ENCODE results near the gene MORC2.

MORC2 gene

GRCh38 chr22:30994960-30995359, 26.4 kb upstream of the MORC2 start:
- Histone ChIP-seq H3K27me3 (no peaks in the 10 kb centered on the region), H3K36me3 (no peaks in the 10 kb centered on the region), H3K4me3 (ENCODE audit: low read depth, low read length) (no peak overlapping the region), H3K4me1 (no peaks in the 10 kb centered on the region), H3K9me3 (no peaks in the 10 kb centered on the region)
- no peak for DNase-seq
- no peak for TF ChIP-seq CTCF (IDR thresholded peaks at IDR 0.05; ENCODE audit: low read depth, low read length)

DNA sequence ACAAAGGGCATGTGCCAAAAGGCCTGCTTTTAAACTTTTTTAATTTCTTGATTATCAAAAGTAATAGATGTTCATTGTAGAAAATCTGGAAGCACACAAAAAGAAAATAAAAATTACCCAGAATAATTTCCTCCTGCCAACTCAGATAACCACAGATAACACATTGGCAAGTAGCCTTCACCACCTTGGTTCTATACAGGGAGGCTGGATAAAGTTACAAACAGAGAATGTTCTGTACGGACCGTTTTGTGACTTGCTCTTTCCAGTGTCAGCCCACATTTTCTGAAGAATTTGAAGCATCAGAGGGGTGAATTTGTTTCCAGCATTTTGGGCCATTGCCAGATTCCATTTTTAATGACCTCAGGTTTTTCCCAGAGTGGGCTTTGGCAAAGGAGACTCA, 24.0 kb upstream of the MORC2 start:
- no peak for DNase-seq
- H3K9me3 ChIP-seq, result no peaks in the 10 kb centered on the region
- H3K4me1 ChIP-seq, result no peaks in the 10 kb centered on the region
- no peaks in the 10 kb centered on the region for H3K27me3 ChIP-seq
- no peaks in the 10 kb centered on the region for H3K36me3 ChIP-seq
- H3K4me3 ChIP-seq (ENCODE audit: low read depth, low read length), result no peak overlapping the region
- TF ChIP-seq CTCF (IDR thresholded peaks at IDR 0.05; ENCODE audit: low read depth, low read length), result no peak

DNA sequence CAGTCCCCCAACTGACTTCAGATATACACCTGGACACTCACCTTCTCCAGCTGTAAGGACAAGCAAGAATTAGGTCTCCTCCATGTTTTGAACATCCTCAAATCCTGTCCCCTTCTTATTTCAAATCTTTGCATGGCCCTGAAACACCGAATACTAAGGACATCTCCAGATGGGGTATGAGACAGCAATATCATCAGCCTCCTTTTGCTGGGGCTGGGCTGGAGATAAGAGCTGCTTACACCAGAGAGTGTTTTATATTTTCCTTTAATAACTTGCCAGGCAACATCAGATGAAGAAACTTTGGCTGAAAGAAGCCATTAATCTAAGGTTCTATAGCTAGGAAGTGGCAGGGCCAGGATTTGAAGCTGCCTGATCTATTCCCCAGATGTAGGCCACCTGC, 22.1 kb upstream of the MORC2 start:
- no peak for TF ChIP-seq CTCF (IDR thresholded peaks at IDR 0.05; ENCODE audit: low read depth, low read length)
- Histone ChIP-seq H3K4me3 (ENCODE audit: low read depth, low read length) (no peak overlapping the region), H3K9me3 (no peaks in the 10 kb centered on the region), H3K27me3 (no peaks in the 10 kb centered on the region), H3K4me1 (no peaks in the 10 kb centered on the region), H3K36me3 (no peaks in the 10 kb centered on the region)
- DNase-seq, result no peak

DNA sequence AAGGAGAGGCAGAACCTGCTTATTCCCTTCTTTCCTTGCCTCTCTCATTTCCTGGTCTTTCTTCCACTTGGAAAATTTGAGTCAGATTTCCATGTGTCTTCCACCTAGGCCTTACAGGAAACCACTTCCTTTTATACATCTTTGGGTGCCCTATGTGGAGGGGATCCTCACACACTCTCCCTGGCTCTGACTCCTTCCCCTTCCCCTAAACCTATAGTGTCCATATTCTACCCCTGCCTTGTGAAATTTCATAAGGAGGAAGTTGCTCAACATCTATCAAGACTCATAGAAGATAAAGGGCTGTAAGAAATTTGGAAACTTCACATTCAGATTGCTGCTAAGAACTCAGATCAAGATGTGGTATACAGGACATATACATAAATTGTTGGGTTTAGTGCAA, 20.9 kb upstream of the MORC2 start:
- Histone ChIP-seq H3K27me3 (no peaks in the 10 kb centered on the region), H3K4me3 (ENCODE audit: low read depth, low read length) (no peak overlapping the region), H3K9me3 (no peaks in the 10 kb centered on the region; the same call in 1 of the 2 replicates), H3K4me1 (no peaks in the 10 kb centered on the region), H3K36me3 (no peaks in the 10 kb centered on the region)
- TF ChIP-seq CTCF (IDR thresholded peaks at IDR 0.05; ENCODE audit: low read depth, low read length), result no peak
- DNase-seq, result no peak

GRCh38 chr22:30985561-30986208, 17.1 kb upstream of the MORC2 start:
- no peaks in the 10 kb centered on the region for H3K4me1 ChIP-seq
- no peaks in the 10 kb centered on the region for H3K36me3 ChIP-seq
- no peaks in the 10 kb centered on the region; the same call in 1 of the 2 replicates for H3K9me3 ChIP-seq
- DNase-seq, result no peak
- TF ChIP-seq CTCF (IDR thresholded peaks at IDR 0.05; ENCODE audit: low read depth, low read length), result no peak
- H3K4me3 ChIP-seq (ENCODE audit: low read depth, low read length), result no peak overlapping the region
- H3K27me3 ChIP-seq, result no peaks in the 10 kb centered on the region

DNA sequence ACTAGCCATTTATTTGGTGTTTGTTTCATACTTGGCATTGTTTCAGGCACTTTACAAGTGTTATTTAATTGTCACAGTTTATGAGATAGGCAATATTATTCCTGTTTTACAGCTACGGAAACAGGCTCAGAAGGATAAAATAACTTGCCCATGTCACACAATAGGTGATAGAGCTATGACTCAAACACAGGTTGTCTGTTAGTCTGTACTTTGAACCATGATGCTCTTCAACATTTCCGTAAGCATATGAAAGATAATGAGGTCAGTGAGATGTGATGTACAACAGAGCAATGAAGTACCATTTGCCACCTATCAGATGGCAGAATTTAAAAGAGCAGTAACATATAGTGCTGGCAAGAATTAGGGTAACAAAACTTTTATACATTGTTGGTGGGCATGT, 15.7 kb upstream of the MORC2 start:
- no peaks in the 10 kb centered on the region for H3K4me1 ChIP-seq
- H3K36me3 ChIP-seq, result no peaks in the 10 kb centered on the region
- H3K27me3 ChIP-seq, result no peaks in the 10 kb centered on the region
- H3K9me3 ChIP-seq, result no peaks in the 10 kb centered on the region; the same call in 1 of the 2 replicates
- H3K4me3 ChIP-seq (ENCODE audit: low read depth, low read length), result no peak overlapping the region
- DNase-seq, result no peak
- TF ChIP-seq CTCF (IDR thresholded peaks at IDR 0.05; ENCODE audit: low read depth, low read length), result no peak

All from BE2C (cell line).